ENCODE measurements around the gene SLC35B2.
"Not testable (repeated sequence)": the region's sequence is repeated elsewhere in the genome, so short reads cannot be mapped to it uniquely, and the experiment has no call there.

SLC35B2 gene

GRCh38 chr6:44234101-44235025, 23.0 kb downstream of the SLC35B2 start:
- no peak for DNase-seq (ENCODE audit: low spot score)

- no peak for DNase-seq (ENCODE audit: low spot score)
These were observed 23.7 kb downstream of the SLC35B2 start for GRCh38 chr6:44233567-44234100.

GRCh38 chr6:44232676-44233566, 24.4 kb downstream of the SLC35B2 start:
- no peak for DNase-seq (ENCODE audit: low spot score)

- not testable (repeated sequence) for DNase-seq (ENCODE audit: low spot score)
These were observed 25.9 kb downstream of the SLC35B2 start for GRCh38 chr6:44231426-44231825.

- DNase-seq (ENCODE audit: low spot score) = no peak
These were observed 27.2 kb downstream of the SLC35B2 start for GRCh38 chr6:44230034-44230675.

- DNase-seq (ENCODE audit: low spot score) = no peak
These were observed 27.8 kb downstream of the SLC35B2 start for GRCh38 chr6:44229376-44230033.

- no peak for DNase-seq (ENCODE audit: low spot score)
These were observed 28.5 kb downstream of the SLC35B2 start for GRCh38 chr6:44228836-44229235.

GRCh38 chr6:44228433-44228832, 28.9 kb downstream of the SLC35B2 start:
- no peak for DNase-seq (ENCODE audit: low spot score)

GRCh38 chr6:44228031-44228430, 29.3 kb downstream of the SLC35B2 start:
- DNase-seq (ENCODE audit: low spot score) = no peak

GRCh38 chr6:44227148-44227793, 30.1 kb downstream of the SLC35B2 start:
- no peak for DNase-seq (ENCODE audit: low spot score)

GRCh38 chr6:44226368-44227147, 30.8 kb downstream of the SLC35B2 start:
- DNase-seq (ENCODE audit: low spot score) = no peak

- DNase-seq (ENCODE audit: low spot score) = no peak
These were observed 31.6 kb downstream of the SLC35B2 start for GRCh38 chr6:44225579-44226325.

GRCh38 chr6:44224965-44225305, 32.4 kb downstream of the SLC35B2 start:
- no peak for DNase-seq (ENCODE audit: low spot score)

- no peak for DNase-seq (ENCODE audit: low spot score)
These were observed 33.0 kb downstream of the SLC35B2 start for GRCh38 chr6:44224029-44224964.

- peak; percentile 82 for DNase-seq (ENCODE audit: low spot score)
These were observed 33.9 kb downstream of the SLC35B2 start, which contains the start of gene SLC29A1 for GRCh38 chr6:44223319-44224028. Gene SLC29A1 (plus strand): TSS chr6:44223595. CDS start chr6:44227314, 3,719 bp downstream.

GRCh38 chr6:44222486-44223318, 34.6 kb downstream of the SLC35B2 start:
- DNase-seq (ENCODE audit: low spot score) = no peak

- no peak for DNase-seq (ENCODE audit: low spot score)
These were observed 35.4 kb downstream of the SLC35B2 start for GRCh38 chr6:44221961-44222335.

Measured in CD4-positive, alpha-beta T cell treated with Interleukin-6 at 100 ng/mL for 8 hours (primary cell).